H1 (cell line): Measurements from ENCODE around the gene BIRC7. TPM values are rescaled to one million over a fixed set of nuclear protein-coding genes. Genes with fewer than 3 reads are reported as not detected.

Source experiments
- CTCF ChIA-PET: fragments of 300-600 bp; sonication (Branson Sonifier 250); formaldehyde crosslinking; loops from one replicate; lab custom pipeline; 2021; ENCODE audit not compliant: partially characterized antibody; lab: Charles Lee
- POLR2A ChIA-PET: fragments of 300-600 bp; sonication (Branson Sonifier 250); formaldehyde crosslinking; loops from one replicate; lab custom pipeline; 2021; ENCODE audit warnings: inconsistent platforms; ENCODE audit not compliant: partially characterized antibody; lab: Charles Lee
- DNase-seq, 2 experiments: peaks; one replicate each; pipeline versions ENCODE4 v3.0.0 to v3.0.0-alpha.2; 2010 to 2022; ENCODE audit warnings: low spot score in 2 of 2, low read depth in 1 of 2, mixed read lengths in 1 of 2
- FAIRE-seq: peaks from 2 replicates; lab custom pipeline; 2011; peaks lifted over from hg19 to GRCh38; lab: Jason Lieb, UNC
- H2AFZ ChIP-seq: 2 replicates; pipeline ENCODE4 v1.8.1; 2012; ENCODE audit warnings: low read length, inconsistent platforms
- H2AK5ac ChIP-seq: 2 replicates; pipeline ENCODE4 v1.6.1; 2013; ENCODE audit warnings: low read depth, low read length
- H2BK120ac ChIP-seq: replicated peaks from 2 replicates; pipeline ENCODE3; 2013; ENCODE audit warnings: low read depth, low read length, inconsistent platforms
- H2BK12ac ChIP-seq: 2 replicates; pipeline ENCODE4 v1.6.1; 2013; ENCODE audit warnings: low read depth, low read length
- H2BK15ac ChIP-seq: 2 replicates; pipeline ENCODE4 v1.6.1; 2013; ENCODE audit warnings: low read length
- H2BK20ac ChIP-seq: 2 replicates; pipeline ENCODE4 v1.6.1; 2013; ENCODE audit warnings: low read length
- H2BK5ac ChIP-seq: 2 replicates; pipeline ENCODE4 v1.6.1; 2013; ENCODE audit warnings: low read depth, low read length
- H3K14ac ChIP-seq: 2 replicates; pipeline ENCODE4 v1.6.1; 2013; ENCODE audit warnings: inconsistent platforms; ENCODE audit not compliant: insufficient read length
- H3K18ac ChIP-seq: 2 replicates; pipeline ENCODE4 v1.6.1; 2013; ENCODE audit warnings: low read length; ENCODE audit errors: extremely low read depth
- H3K23ac ChIP-seq: 2 replicates; pipeline ENCODE4 v1.6.1; 2013; ENCODE audit warnings: inconsistent platforms; ENCODE audit not compliant: insufficient read length
- H3K23me2 ChIP-seq: 2 replicates; pipeline ENCODE4 v1.6.1; 2013; ENCODE audit warnings: low read depth, low read length
- H3K27ac ChIP-seq: 2 replicates; pipeline ENCODE4 v1.6.1; 2011; ENCODE audit warnings: low read depth, low read length, inconsistent platforms
- H3K27me3 ChIP-seq, 4 experiments: replicated peaks in 1 of 4; 1 replicate in 1 of 4; 2 replicates in 3 of 4; pipeline versions ENCODE4 v1.6.1 to v1.8.1; 2011 to 2013; ENCODE audit warnings: low read length in 3 of 4, mild to moderate bottlenecking in 3 of 4, inconsistent platforms in 2 of 4, mixed read lengths in 2 of 4, moderate library complexity in 1 of 4; ENCODE audit not compliant: control insufficient read depth in 3 of 4, insufficient read depth in 3 of 4; ENCODE audit errors: extremely low read depth in 1 of 4
- H3K36me3 ChIP-seq, 4 experiments: 2 replicates each; pipeline versions ENCODE4 v1.6.1 to v1.8.1; 2011 to 2013; ENCODE audit warnings: mild to moderate bottlenecking in 4 of 4, low read length in 3 of 4, moderate library complexity in 2 of 4, control low read depth in 1 of 4, inconsistent platforms in 1 of 4; ENCODE audit not compliant: insufficient read depth in 4 of 4, control insufficient read depth in 2 of 4
- H3K4ac ChIP-seq: replicated peaks from 2 replicates; pipeline ENCODE3; 2013; ENCODE audit warnings: low read length, low read depth, mixed read lengths, inconsistent platforms; ENCODE audit not compliant: insufficient read length
- H3K4me1 ChIP-seq, 4 experiments: replicated peaks in 1 of 4; 1 replicate in 1 of 4; 2 replicates in 3 of 4; pipeline versions ENCODE4 v1.6.1 to v1.8.1; 2011 to 2013; ENCODE audit warnings: low read length in 3 of 4, inconsistent platforms in 2 of 4, mixed read lengths in 1 of 4; ENCODE audit not compliant: insufficient read depth in 4 of 4, control insufficient read depth in 3 of 4
- H3K4me2 ChIP-seq, 2 experiments: 2 replicates each; pipeline versions ENCODE4 v1.6.1 to v1.8.1; 2011 to 2013; ENCODE audit warnings: low read depth in 2 of 2, low read length in 2 of 2, control low read depth in 1 of 2, inconsistent platforms in 1 of 2, mild to moderate bottlenecking in 1 of 2; ENCODE audit not compliant: insufficient read depth in 1 of 2
- H3K4me3 ChIP-seq, 4 experiments: fragments of 200-600, 300-600 bp in 1 of 4; sonication (generic), shearing (Covaris generic), sonication (Bioruptor Twin) in 1 of 4; 2 replicates each; pipeline versions ENCODE4 v1.5.1 to v1.8.1; 2011 to 2016; ENCODE audit warnings: low read length in 4 of 4, low read depth in 3 of 4, control low read depth in 2 of 4, inconsistent platforms in 2 of 4, mild to moderate bottlenecking in 2 of 4, mixed read lengths in 1 of 4, moderate library complexity in 1 of 4; ENCODE audit not compliant: insufficient read depth in 2 of 4; ENCODE audit errors: extremely low read depth in 1 of 4
- H3K56ac ChIP-seq: replicated peaks from 2 replicates; pipeline ENCODE3; 2013; ENCODE audit warnings: low read depth, mild to moderate bottlenecking, mixed read lengths, low read length, inconsistent platforms; ENCODE audit not compliant: insufficient read length
- H3K79me1 ChIP-seq: 2 replicates; pipeline ENCODE4 v1.6.1; 2013; ENCODE audit warnings: low read depth, low read length, control low read depth
- H3K79me2 ChIP-seq, 2 experiments: 2 replicates each; pipeline versions ENCODE4 v1.6.1 to v1.8.1; 2012 to 2013; ENCODE audit warnings: low read length in 2 of 2, mild to moderate bottlenecking in 2 of 2, inconsistent platforms in 1 of 2; ENCODE audit not compliant: insufficient read depth in 2 of 2, control insufficient read depth in 1 of 2
- H3K9ac ChIP-seq, 4 experiments: replicated peaks in 1 of 4; 1 replicate in 1 of 4; 2 replicates in 3 of 4; pipeline versions ENCODE4 v1.6.1 to v1.8.1; 2011 to 2013; ENCODE audit warnings: low read depth in 3 of 4, low read length in 3 of 4, control low read depth in 2 of 4, mild to moderate bottlenecking in 2 of 4, moderate library complexity in 2 of 4, inconsistent platforms in 1 of 4; ENCODE audit errors: extremely low read depth in 1 of 4
- H3K9me3 ChIP-seq, 2 experiments: 2 replicates each; pipeline versions ENCODE4 v1.6.1 to v1.8.1; 2012 to 2013; ENCODE audit warnings: mild to moderate bottlenecking in 2 of 2, moderate library complexity in 2 of 2, control low read depth in 1 of 2, inconsistent platforms in 1 of 2, low read depth in 1 of 2, low read length in 1 of 2, mixed read lengths in 1 of 2; ENCODE audit not compliant: insufficient read depth in 2 of 2
- H4K20me1 ChIP-seq, 2 experiments: replicated peaks in 1 of 2; 2 replicates each; pipeline versions ENCODE3 to v1.8.1; 2011 to 2013; ENCODE audit warnings: inconsistent platforms in 2 of 2, low read length in 2 of 2, mild to moderate bottlenecking in 1 of 2; ENCODE audit not compliant: insufficient read depth in 2 of 2, control insufficient read depth in 1 of 2
- H4K5ac ChIP-seq: 2 replicates; pipeline ENCODE4 v1.6.1; 2013; ENCODE audit warnings: low read length, low read depth, mixed read lengths, inconsistent platforms; ENCODE audit not compliant: insufficient read length
- H4K8ac ChIP-seq: 2 replicates; pipeline ENCODE4 v1.8.0; 2013; ENCODE audit warnings: mild to moderate bottlenecking, moderate library complexity, low read length, inconsistent platforms; ENCODE audit not compliant: insufficient read depth; ENCODE audit errors: extremely low read depth
- H4K91ac ChIP-seq: replicated peaks from 2 replicates; pipeline ENCODE3; 2013; ENCODE audit warnings: low read length, mixed read lengths, inconsistent platforms; ENCODE audit not compliant: insufficient read length
- SRF ChIP-seq: IDR thresholded peaks from 2 replicates; pipeline ENCODE4 v1.6.1; 2011; ENCODE audit warnings: mild to moderate bottlenecking, low read depth, low read length, moderate library complexity
- ZNF274 ChIP-seq: IDR thresholded peaks from 2 replicates; pipeline ENCODE4 v1.7.0; 2012; ENCODE audit warnings: low read length, borderline replicate concordance; ENCODE audit errors: extremely low read depth
- WGBS, 2 experiments: shearing (Covaris generic) in 1 of 2; methylation state at CpG; one replicate each; pipeline versions ENCODE4 v1.1.6 to v1.1.7; 2013 to 2015; ENCODE audit warnings: low lambda C conversion rate in 2 of 2, mixed read lengths in 2 of 2, inconsistent platforms in 1 of 2, low coverage in 1 of 2, missing lambda C conversion rate in 1 of 2; ENCODE audit not compliant: insufficient replicate concordance in 2 of 2, insufficient coverage in 1 of 2, insufficient read length in 1 of 2; ENCODE audit errors: extremely low coverage in 1 of 2, missing lambda C conversion rate in 1 of 2; 5-methylcytosine and 5-hydroxymethylcytosine counted together
- polyA plus RNA-seq, 7 experiments: library from polyadenylated mRNA; depleted of rRNA in 3 of 7; stranded (reverse) in 5 of 7; unstranded in 2 of 7; fragments of >200 nt in 5 of 7; fragments of 200-250 nt in 2 of 7; gene quantifications; 1 replicate in 5 of 7; 2 replicates in 1 of 7; 4 replicates in 1 of 7; pipeline versions ENCODE4 v1.2.1 to v1.2.3, GENCODE V29; 2011 to 2013; ENCODE audit warnings: missing spikeins in 2 of 7, mixed read lengths in 2 of 7
- total RNA-seq: library from RNA; stranded (reverse); fragmentation: NEBNext Ultra II Directional; extraction: Animal tissue kit (Norgen Biotek cat#: 25700); gene quantifications from 2 replicates; pipeline ENCODE4 v1.2.1, GENCODE V29; 2021
- TF ChIP-seq, protein P1 (sequence below): IDR thresholded peaks from 2 replicates; pipeline ENCODE4 v1.6.1; 2012; ENCODE audit warnings: low read length, inconsistent platforms

BIRC7 gene
- total and polyA plus RNA-seq, 2 of the 8 experiments (the other 6 are each of a cell fraction or from before 2014, with no cell fraction given): 0.11 to 0.41 TPM

DNA sequence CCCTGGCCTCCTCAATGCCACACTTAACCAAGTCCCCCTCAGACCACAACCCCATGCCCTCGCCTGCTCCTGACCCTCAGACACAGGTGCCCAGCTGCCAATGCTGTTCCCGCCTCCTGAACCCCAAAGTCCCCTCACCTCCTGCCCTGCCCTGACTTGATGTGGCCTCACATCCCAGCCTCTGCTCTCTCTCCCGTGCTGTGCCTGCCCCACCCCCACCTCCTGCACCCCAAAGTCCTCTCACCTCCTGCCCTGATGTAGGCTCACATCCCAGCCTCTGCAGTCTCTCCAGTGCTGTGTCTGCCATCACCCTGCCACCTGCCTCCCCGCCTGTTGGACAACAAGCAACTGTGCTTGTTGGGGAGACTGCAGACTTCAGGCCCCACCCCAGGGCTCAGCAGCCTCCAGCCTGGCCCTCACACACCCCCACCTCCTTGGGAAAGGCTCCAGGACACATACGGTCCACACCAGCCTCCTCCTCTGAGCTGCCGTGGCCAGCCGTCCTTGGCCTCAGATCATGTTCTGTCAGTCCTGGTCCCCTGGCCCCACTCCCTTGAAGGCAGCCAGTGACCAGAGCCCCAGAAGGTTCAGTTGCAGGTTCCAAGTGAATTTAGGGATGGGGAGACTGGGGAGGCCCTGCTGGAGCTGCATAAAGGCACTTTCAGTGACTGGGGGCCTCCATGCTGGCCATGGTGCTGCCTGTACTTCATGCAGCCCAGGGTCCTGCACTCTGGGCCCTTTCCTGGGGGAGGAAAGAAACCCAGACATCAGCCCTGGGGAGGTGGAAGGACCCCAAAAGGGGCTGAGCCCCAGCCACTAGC, 48.2 kb upstream of the BIRC7 start:
- Histone ChIP-seq H4K5ac (no peak overlapping the region), H3K4me1 (peaks cover 0 to 5% (median under 1%) of the 10 kb centered on the region in 4 experiments; a peak in 2 of 7 replicates), H3K23ac (no peak overlapping the region), H3K79me2 (no peaks in the 10 kb centered on the region), H4K8ac (no peak overlapping the region), H3K27ac (no peak overlapping the region), H3K4me2 (no peak overlapping the region), H2BK15ac (no peak overlapping the region), H4K91ac (no peak overlapping the region), H3K14ac (no peak overlapping the region), H2BK120ac (no peak overlapping the region), H2BK12ac (no peak overlapping the region), H3K9ac (no peak overlapping the region), H3K79me1 (no peaks in the 10 kb centered on the region), H2BK5ac (no peak overlapping the region), H2BK20ac (no peak overlapping the region), H3K36me3 (no peaks in the 10 kb centered on the region), H2AK5ac (no peak overlapping the region), H2AFZ (no peak overlapping the region), H3K9me3 (peaks cover 0 to 9% of the 10 kb centered on the region in 2 experiments; a peak in 2 of 4 replicates), H3K18ac (no peak overlapping the region), H3K27me3 (no peaks in the 10 kb centered on the region; a peak in 2 of 7 replicates), H3K56ac (no peak overlapping the region), H3K4ac (no peak overlapping the region), H3K4me3 (no peak overlapping the region), H3K23me2 (no peaks in the 10 kb centered on the region; the same call in none of the 2 replicates), H4K20me1 (peaks cover 3 to 20% of the 10 kb centered on the region in 2 experiments)
- 86% methylated on average over 7 of the region's 7 CpGs; no CpG with 5 or more reads in 1 of the 2 experiments for WGBS, 2 experiments
- DNase-seq: no peak
- no peak for TF ChIP-seq SRF
- no peak for TF ChIP-seq ZNF274
- TF ChIP-seq, protein P1, sequence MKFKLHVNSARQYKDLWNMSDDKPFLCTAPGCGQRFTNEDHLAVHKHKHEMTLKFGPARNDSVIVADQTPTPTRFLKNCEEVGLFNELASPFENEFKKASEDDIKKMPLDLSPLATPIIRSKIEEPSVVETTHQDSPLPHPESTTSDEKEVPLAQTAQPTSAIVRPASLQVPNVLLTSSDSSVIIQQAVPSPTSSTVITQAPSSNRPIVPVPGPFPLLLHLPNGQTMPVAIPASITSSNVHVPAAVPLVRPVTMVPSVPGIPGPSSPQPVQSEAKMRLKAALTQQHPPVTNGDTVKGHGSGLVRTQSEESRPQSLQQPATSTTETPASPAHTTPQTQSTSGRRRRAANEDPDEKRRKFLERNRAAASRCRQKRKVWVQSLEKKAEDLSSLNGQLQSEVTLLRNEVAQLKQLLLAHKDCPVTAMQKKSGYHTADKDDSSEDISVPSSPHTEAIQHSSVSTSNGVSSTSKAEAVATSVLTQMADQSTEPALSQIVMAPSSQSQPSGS: no peak
- FAIRE-seq: no peak
- ChIA-PET CTCF (interaction anchor here (0.7 to 1.3 kb wide), 2 partner anchors 43 to 599 kb away, joined by 3 to 5 read pairs; no protein-coding TSS in a partner anchor), POLR2A (interaction anchor here (1.4 to 1.6 kb wide), 2 partner anchors 9 to 28 kb away, joined by 3 to 5 read pairs; no protein-coding TSS in a partner anchor)
